Activated CD8-positive, alpha-beta memory T cell treated with anti-CD3 and anti-CD28 coated beads for 4 hours (primary cell): ENCODE results near the gene KLF18.
"Not testable (repeated sequence)": the region's sequence is repeated elsewhere in the genome, so short reads cannot be mapped to it uniquely, and the experiment has no call there.

Experiments used
- DNase-seq, 2 donors: peaks; one replicate each; pipeline ENCODE4 v3.0.0-alpha.2; 2020; ENCODE audit warnings: low read depth in 2 of 2

The KLF18 gene

DNA sequence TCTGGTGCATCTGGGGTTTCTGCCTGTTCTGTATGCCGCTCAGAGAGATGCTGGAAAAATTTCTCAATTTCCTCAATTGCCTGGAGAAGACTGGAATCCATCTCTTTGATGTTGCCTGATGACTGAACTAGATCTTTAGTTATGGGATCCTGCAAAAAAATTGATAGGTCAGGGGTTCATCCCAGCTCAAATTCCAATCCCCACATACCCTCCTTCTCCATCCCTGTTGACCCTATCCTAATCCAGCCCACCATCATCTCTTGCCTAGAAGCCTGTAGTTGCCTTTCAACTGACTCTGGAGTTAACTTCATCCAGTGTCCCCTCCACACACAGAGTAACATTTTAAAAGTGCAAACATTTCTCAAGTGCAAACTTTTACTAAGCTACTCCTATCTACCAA is at the start of gene KLF18:
Gene KLF18, minus strand, starts transcription at position 101 of the 400 bp plus-strand sequence. Its CDS starts 0 bp downstream, at position 101.
- DNase-seq, result no peak

DNA sequence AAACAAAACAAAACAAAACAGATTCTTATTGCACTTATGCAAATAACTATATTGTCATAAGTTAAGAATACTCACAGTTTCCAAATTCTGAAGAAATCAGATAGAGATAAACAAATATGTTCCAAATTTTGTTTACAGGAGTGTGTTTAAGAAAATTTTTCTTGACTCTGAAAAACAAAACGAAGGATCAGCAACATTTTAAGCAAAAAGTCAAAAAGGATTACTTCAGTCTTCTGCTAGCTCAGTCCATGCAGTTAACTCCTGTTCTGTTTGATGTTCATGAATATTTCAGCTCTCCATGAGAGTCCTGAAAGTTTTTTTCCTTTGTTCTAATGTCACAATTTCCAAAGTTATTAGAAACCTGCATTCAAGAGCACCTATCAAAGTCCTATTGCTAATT is 33.2 kb upstream of the KLF18 start:
- DNase-seq, result no peak

GRCh38 chr1:44170281-44170823 is 28.9 kb upstream of the KLF18 start:
- no peak for DNase-seq

DNA sequence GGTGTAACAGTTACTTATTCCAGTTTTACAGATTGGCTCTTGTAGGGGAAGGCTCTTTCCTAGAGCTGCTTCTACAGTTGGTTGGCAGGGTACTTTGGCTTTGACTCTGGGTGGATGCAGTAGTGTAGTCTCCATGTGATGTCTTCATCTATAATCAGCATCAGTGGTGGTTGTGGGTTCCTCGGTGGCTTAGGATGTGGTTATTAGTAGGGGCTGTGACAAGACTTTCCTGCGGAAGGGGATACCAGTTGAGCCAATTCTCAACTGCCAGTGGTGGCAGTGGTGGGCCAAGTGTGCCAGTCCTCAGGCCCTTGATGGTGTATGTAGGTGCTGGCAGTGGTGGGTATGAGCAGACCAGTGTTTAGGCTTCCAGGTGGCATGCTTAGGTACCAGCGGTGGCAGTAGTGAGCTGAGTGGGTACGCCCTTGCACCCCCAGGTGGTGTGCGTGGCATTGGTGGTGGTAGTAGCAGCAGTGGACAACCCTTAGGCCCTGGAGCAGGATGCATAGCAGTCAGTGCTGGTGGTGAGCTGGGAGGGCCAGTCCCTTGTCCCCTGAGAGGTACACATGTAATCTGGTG is 27.2 kb upstream of the KLF18 start:
- DNase-seq, result no peak

GRCh38 chr1:44161546-44161945 is 20.1 kb upstream of the KLF18 start:
- DNase-seq, result no peak

DNA sequence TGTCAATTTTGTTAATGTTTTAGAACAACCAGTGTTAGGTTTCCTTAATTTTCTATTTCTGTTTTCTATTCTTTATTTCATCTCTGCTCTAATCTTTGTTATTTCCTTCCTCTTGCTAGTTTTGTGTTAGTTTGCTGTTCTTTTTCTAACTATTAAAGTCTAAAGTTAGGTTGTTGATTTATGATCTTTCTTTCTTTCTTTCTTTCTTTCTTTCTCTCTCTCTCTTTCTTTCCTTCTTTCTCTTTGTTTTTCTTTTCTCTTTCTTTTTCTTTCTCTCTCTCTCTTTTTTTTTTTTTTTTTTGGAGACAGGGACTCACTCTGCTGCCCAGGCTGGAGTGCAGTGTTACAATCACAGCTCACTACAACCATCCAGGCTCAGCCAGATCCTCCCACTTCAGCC is 17.4 kb upstream of the KLF18 start:
- DNase-seq, result no peak

DNA sequence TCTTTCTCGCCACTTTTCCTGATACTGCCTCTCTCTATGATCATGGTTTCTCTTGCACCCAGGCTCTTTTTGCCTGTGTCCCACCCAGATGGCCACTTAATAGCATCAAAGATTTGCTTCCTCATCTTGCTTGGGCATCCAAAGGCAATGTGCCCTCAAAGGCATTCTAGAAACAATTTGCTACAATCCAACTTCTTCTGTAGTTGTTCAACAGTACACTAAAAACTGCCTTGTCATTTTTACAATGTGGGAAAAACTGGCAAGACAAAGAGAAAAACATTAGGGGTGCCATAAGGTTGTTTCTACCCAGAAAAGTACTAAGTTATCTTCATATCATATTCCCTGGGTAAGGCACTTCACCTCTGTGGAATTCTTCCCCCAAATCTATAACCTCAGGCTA is 16.5 kb upstream of the KLF18 start:
- DNase-seq, result no peak

GRCh38 chr1:44154049-44154448 is 12.6 kb upstream of the KLF18 start:
- DNase-seq, result no peak

DNA sequence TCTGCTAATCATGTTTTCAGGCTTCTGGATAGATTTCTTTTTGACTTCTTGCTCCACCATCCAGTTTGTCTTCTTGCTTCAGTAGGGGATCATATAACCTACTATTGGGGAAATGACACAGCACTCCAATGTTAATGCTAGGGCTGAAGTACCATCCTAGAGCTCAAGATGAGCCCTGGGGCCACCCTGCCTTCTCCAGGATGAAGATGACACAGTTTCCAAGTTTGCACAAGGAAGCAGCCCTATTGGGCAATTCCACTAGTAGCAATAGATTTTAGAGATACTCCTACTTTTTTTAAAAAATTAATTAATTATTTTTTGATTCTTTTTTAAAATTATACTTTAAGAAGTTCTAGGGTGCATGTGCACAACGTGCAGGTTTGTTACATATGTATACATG is 11.3 kb upstream of the KLF18 start:
- DNase-seq, result no peak

- DNase-seq, result no peak
These were observed 10.4 kb upstream of the KLF18 start for GRCh38 chr1:44151808-44152207.

- no peak for DNase-seq
These were observed 9.9 kb upstream of the KLF18 start for GRCh38 chr1:44151332-44151731.

DNA sequence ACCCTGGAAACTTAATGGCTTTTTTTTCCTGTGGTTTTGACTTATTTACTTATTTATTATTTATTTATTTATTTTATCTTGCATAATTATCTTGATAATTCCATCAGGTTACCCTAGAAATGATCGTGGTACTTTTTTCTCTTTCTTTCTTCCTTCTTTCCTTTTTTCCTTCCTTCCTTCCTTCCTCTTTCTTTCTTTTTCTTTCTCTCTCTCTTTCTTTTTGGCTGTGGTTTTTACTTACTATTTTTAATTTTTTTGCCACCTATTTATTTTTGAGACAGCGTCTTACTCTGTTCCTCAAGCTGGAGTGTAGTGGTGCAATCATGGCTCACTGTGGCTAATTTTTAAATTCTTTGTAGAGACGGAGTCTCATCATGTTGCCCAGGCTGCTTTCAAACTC is 6.2 kb upstream of the KLF18 start:
- DNase-seq, result no peak

DNA sequence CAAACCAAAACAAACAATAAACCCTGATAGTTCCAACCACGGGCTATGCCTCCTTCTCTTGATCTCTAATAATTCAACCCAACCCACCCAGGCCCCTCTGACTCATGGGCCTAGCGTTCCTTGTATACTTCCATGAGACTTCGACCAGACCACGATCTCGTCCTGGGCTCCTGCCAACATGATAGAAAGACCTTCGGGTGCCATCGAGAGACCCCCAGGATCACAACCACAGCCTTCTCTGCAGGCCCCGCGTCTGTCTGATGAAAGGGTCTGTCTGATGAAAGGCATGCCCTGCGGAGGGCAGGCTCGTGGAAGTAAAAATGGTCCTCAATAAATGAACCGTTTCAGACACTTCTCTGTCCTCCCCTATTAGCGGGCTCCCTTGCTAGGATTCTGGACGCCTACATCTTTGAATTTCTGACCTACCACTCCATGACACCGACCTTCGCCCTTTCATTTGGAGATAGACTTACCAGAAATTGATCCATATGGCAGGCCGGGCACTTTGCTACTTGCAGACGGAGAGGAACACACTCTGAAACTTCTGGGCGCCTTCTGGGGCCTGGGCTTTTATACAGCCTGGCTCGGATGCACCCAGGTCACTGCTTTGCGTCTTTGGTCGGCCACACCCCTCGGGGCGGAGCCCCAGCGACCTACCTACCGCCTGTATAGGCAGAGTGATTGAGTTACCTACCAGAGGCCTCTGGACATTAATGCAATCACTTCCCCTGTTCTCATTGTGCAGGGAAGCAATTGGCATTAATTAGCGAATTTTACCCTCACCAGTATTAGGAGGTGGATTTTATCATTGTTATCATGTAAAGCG is 5.3 kb upstream of the KLF18 start:
- no peak for DNase-seq

GRCh38 chr1:44144962-44145756 is 3.7 kb upstream of the KLF18 start:
- no peak for DNase-seq

DNA sequence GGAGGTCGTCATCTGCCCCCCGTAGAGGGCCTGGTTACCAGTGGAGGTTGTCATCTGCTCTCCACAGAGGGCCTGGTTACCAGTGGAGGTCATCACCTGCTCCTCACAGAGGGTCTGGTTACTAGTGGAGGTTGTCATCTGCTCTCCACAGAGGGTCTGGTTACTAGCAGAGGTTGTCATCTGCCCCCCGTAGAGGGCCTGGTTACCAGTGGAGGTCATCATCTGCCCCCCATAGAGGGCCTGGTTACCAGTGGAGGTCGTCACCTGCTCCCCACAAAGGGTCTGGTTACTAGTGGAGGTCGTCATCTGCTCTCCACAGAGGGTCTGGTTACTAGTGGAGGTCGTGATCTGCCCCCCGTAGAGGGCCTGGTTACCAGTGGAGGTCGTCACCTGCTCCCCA is 1.9 kb downstream of the KLF18 start:
- DNase-seq, result not testable (repeated sequence)

- no peak for DNase-seq
These were observed 3.2 kb downstream of the KLF18 start for GRCh38 chr1:44138239-44138638.

DNA sequence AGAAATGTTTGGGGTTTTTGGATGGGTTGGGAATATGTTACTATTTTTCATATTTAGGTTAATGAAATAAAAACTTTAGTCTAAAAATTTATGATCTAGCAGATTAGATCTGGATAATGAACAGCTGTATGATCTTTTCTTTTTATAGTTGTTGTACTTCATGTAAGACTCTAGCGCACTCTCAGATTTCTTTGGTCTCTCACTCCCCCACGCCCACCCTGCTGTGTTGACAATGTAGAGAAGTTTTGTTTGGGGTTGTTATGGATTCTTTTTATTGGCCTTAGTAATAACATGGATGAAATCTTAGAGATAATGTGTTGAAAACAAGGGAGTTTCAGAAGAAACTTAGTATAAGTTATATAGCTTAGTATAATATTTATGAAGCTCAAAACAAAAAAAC is 5.5 kb downstream of the KLF18 start:
- DNase-seq, result no peak

- DNase-seq, result no peak
These were observed 7.1 kb downstream of the KLF18 start for GRCh38 chr1:44134071-44134920.

- DNase-seq, result no peak
These were observed 10.0 kb downstream of the KLF18 start for GRCh38 chr1:44131411-44131810.

DNA sequence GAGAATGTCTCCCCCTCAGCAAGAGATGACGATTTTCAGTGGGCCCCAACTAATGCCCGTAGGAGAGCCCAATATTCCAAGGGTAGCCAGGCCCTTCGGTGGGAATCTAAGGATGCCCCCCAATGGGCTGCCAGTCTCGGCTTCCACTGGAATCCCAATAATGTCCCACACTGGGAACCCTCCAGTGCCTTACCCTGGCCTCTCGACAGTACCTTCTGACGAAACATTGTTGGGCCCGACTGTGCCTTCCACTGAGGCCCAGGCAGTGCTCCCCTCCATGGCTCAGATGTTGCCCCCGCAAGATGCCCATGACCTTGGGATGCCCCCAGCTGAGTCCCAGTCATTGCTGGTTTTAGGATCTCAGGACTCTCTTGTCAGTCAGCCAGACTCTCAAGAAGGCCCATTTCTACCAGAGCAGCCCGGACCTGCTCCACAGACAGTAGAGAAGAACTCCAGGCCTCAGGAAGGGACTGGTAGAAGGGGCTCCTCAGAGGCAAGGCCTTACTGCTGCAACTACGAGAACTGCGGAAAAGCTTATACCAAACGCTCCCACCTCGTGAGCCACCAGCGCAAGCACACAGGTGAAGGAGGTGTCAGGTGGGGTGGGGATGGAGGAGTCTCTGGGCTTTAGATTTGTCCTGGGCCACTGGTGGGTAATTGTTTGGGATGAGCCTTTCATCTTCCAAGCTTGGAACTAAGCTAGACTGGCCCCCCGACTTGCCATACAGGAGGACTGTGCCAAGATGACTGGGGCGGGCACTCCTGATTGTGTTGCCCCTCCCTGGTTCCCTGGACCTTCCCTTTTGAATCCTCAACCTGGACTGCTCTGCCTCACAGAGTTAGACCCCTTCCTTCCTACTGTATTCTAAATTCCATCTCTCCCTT is 11.6 kb downstream of the KLF18 start:
- no peak for DNase-seq
